Measurements from ENCODE around the gene SDK2. TPM values are rescaled to one million over a fixed set of nuclear protein-coding genes. Genes with fewer than 3 reads are reported as not detected.

Gene SDK2
- total RNA-seq, 4 donors from 2014 or later, result 0.18 to 3.3 (median 1.2) TPM

DNA sequence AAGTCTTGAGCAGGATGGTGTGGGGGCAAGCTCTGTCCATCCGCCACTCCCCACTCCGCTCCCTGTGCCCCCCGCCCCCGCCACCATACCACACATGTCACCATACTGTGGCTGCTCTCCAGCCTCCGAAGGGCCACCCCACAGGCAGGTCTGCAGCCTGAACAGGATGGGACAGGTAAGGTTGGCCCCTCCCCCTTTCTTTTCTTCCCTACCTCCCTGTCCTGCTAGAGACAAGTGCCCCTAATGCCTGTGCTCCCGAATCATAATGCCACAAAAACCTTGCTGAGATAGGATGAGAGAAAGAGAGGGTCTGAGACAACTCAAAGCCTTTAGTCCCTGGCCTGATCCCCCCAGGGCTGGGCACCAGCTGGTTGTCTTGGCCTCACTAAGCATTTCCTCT is 84.7 kb downstream of the SDK2 start:
- DNase-seq, result no peak
- H3K4me3 ChIP-seq, result no peak overlapping the region
- H3K4me1 ChIP-seq, result no peaks in the 10 kb centered on the region
- H3K36me3 ChIP-seq, result no peaks in the 10 kb centered on the region
- H3K27me3 ChIP-seq, result no peaks in the 10 kb centered on the region
- no peak for TF ChIP-seq POLR2A (IDR thresholded peaks at IDR 0.05)
- TF ChIP-seq, protein P1, sequence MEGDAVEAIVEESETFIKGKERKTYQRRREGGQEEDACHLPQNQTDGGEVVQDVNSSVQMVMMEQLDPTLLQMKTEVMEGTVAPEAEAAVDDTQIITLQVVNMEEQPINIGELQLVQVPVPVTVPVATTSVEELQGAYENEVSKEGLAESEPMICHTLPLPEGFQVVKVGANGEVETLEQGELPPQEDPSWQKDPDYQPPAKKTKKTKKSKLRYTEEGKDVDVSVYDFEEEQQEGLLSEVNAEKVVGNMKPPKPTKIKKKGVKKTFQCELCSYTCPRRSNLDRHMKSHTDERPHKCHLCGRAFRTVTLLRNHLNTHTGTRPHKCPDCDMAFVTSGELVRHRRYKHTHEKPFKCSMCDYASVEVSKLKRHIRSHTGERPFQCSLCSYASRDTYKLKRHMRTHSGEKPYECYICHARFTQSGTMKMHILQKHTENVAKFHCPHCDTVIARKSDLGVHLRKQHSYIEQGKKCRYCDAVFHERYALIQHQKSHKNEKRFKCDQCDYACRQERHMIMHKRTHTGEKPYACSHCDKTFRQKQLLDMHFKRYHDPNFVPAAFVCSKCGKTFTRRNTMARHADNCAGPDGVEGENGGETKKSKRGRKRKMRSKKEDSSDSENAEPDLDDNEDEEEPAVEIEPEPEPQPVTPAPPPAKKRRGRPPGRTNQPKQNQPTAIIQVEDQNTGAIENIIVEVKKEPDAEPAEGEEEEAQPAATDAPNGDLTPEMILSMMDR (IDR thresholded peaks at IDR 0.05), result no peak
- no peak overlapping the region for H3K27ac ChIP-seq
- no peaks in the 10 kb centered on the region for H3K9me3 ChIP-seq

DNA sequence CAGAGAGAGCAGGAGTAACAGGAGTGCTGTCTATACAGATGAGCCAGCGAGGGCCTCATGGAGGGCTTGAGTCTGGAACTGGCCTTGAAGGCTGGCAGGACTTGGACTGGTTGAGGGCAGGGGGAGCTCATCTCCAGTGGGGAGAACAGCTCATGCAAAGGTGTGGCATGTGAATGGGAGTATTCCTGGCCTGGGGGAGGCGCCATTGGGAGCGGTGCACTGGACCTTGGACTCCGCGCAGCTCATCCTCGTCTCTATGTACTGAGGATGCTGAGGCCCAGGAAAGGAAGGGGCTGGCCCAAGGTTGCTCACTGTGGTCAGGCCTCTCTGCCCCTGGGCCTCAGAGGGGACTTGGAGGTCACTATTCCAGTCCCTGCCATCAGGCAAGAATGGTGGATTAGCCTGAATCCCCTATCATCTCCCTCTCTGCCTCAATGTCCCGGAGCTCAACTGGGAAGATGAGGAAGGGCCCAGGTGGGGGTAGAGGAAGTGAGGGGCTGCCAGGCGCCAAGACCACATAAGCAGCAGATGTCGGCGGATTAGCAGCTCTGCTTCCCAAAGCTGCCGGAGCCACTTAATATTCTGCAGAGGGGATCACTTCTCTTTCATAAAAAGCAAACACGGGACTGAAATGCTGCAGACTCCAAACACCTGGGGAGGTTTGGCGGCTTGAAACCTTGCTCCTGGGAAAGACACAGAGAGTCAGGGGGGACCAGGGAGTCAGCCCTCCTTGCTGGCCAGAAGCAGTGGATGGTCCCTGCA is 88.9 kb downstream of the SDK2 start:
- Histone ChIP-seq H3K4me1 (no peaks in the 10 kb centered on the region), H3K36me3 (no peaks in the 10 kb centered on the region), H3K9me3 (no peaks in the 10 kb centered on the region), H3K4me3 (no peak overlapping the region), H3K27ac (no peak overlapping the region), H3K27me3 (no peaks in the 10 kb centered on the region)
- TF ChIP-seq, protein P1 (IDR thresholded peaks at IDR 0.05), result no peak
- no peak for TF ChIP-seq POLR2A (IDR thresholded peaks at IDR 0.05)
- no peak for DNase-seq

GRCh38 chr17:73554498-73554897 is 89.7 kb downstream of the SDK2 start:
- no peaks in the 10 kb centered on the region for H3K27me3 ChIP-seq
- TF ChIP-seq, protein P1 (IDR thresholded peaks at IDR 0.05), result no peak
- TF ChIP-seq POLR2A (IDR thresholded peaks at IDR 0.05), result no peak
- H3K9me3 ChIP-seq, result no peaks in the 10 kb centered on the region
- no peak for DNase-seq
- no peaks in the 10 kb centered on the region for H3K4me1 ChIP-seq
- no peak overlapping the region for H3K27ac ChIP-seq
- no peaks in the 10 kb centered on the region for H3K36me3 ChIP-seq
- no peak overlapping the region for H3K4me3 ChIP-seq

- DNase-seq, result no peak
- TF ChIP-seq, protein P1 (IDR thresholded peaks at IDR 0.05), result no peak
- TF ChIP-seq POLR2A (IDR thresholded peaks at IDR 0.05), result no peak
These were observed 90.9 kb downstream of the SDK2 start for GRCh38 chr17:73553311-73553710.

GRCh38 chr17:73552300-73553048 is 91.8 kb downstream of the SDK2 start:
- Histone ChIP-seq H3K27ac (no peak overlapping the region), H3K9me3 (no peaks in the 10 kb centered on the region), H3K4me3 (no peak overlapping the region), H3K36me3 (no peaks in the 10 kb centered on the region), H3K27me3 (no peaks in the 10 kb centered on the region), H3K4me1 (no peaks in the 10 kb centered on the region)
- no peak for DNase-seq
- no peak for TF ChIP-seq POLR2A (IDR thresholded peaks at IDR 0.05)
- TF ChIP-seq, protein P1 (IDR thresholded peaks at IDR 0.05), result no peak

More at GRCh38 chr17:73553311-73553710, 90.9 kb downstream of the SDK2 start:
- Histone ChIP-seq H3K4me3 (no peak overlapping the region), H3K9me3 (no peaks in the 10 kb centered on the region), H3K4me1 (no peaks in the 10 kb centered on the region), H3K27me3 (no peaks in the 10 kb centered on the region), H3K27ac (no peak overlapping the region), H3K36me3 (no peaks in the 10 kb centered on the region)

Data from Peyer's patch (tissue), 4 donors.